Measurements from ENCODE around the gene ELF3. TPM values are rescaled to one million over a fixed set of nuclear protein-coding genes. Genes with fewer than 3 reads are reported as not detected.

ELF3 gene
- total and polyA plus RNA-seq, 2 of the 13 experiments (the other 11 are each of a cell fraction or from before 2014, with no cell fraction given): 11.5 to 55.1 TPM

DNA sequence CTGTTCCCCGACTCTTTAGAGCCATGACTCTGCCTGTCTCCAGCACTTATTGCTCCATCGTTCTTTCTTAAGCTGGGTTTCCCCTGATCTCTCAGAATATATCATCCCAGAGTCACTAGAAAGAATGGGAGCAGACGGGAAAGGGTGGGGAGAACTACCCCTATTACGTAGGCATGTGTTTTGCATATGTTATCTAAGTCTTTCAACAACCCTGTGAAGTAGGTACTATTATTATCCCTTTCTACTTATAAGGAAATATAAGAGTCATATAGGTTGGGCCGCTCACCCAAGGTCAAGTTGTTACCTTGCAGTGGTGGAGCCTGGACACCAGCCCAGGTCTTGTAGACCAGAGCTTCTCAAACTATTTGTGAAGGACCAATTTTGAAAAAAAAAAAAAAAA, 38.7 kb downstream of the ELF3 start:
- no peak overlapping the region for H2AFZ ChIP-seq (ENCODE audit: low read length)
- intact Hi-C loops (cut with micrococcal nuclease; ENCODE audit: unreplicated experiment): no loop called here
- in situ Hi-C loops (cut with HindIII; ENCODE audit: extremely low pct_ligation_motif_present, low pct_unique_long_range_greater_than_20kb): no loop called here
- H3K4me2 ChIP-seq (ENCODE audit: low read depth, low read length): no peak overlapping the region
- ChIA-PET CTCF (ENCODE audit: low intra/inter-chr PET ratio, low total read pairs) (no interaction called here), POLR2A (interaction anchor here (0.6 to 4.2 kb wide), 6 partner anchors 8 to 39 kb away, joined by 3 to 31 read pairs (median 26); partner anchors contain the start of gene ELF3)
- H3K27ac ChIP-seq (ENCODE audit: extremely low read length, insufficient read depth, low read length): no peak overlapping the region
- H3K9me3 ChIP-seq (ENCODE audit: low read length): no peaks in the 10 kb centered on the region
- no peak overlapping the region for H3K4me3 ChIP-seq (replicated peaks in 1 of 3; ENCODE audit: insufficient read depth in 1 of 3, low read depth in 2 of 3, low read length in 3 of 3)
- H3K4me1 ChIP-seq (ENCODE audit: insufficient read depth, low read length): peaks cover 52% of the 10 kb centered on the region
- BruUV-seq (replicated peaks): no TSS peak
- ATAC-seq: no peak
- H3K36me3 ChIP-seq (replicated peaks in 1 of 2; ENCODE audit: control insufficient read depth in 1 of 2, insufficient read depth in 2 of 2, low read length in 2 of 2): no peaks in the 10 kb centered on the region
- no peak for DNase-seq (ENCODE audit: low spot score)
- no peak for FAIRE-seq
- H3K27me3 ChIP-seq (ENCODE audit: control insufficient read depth in 1 of 2, insufficient read depth in 2 of 2, low read length in 2 of 2): no peaks in the 10 kb centered on the region
- no peaks in the 10 kb centered on the region for H3K79me2 ChIP-seq (ENCODE audit: insufficient read depth, low read length)
- H4K20me1 ChIP-seq (ENCODE audit: insufficient read depth, low read length): no peaks in the 10 kb centered on the region
- no peak for TF ChIP-seq ETV5 (CRISPR knock-in tag; IDR thresholded peaks at IDR 0.05; ENCODE audit: borderline replicate concordance)
- TF ChIP-seq, protein P1, sequence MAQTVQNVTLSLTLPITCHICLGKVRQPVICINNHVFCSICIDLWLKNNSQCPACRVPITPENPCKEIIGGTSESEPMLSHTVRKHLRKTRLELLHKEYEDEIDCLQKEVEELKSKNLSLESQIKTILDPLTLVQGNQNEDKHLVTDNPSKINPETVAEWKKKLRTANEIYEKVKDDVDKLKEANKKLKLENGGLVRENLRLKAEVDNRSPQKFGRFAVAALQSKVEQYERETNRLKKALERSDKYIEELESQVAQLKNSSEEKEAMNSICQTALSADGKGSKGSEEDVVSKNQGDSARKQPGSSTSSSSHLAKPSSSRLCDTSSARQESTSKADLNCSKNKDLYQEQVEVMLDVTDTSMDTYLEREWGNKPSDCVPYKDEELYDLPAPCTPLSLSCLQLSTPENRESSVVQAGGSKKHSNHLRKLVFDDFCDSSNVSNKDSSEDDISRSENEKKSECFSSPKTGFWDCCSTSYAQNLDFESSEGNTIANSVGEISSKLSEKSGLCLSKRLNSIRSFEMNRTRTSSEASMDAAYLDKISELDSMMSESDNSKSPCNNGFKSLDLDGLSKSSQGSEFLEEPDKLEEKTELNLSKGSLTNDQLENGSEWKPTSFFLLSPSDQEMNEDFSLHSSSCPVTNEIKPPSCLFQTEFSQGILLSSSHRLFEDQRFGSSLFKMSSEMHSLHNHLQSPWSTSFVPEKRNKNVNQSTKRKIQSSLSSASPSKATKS (CRISPR knock-in tag; IDR thresholded peaks at IDR 0.05): no peak
- TF ChIP-seq, protein P2, sequence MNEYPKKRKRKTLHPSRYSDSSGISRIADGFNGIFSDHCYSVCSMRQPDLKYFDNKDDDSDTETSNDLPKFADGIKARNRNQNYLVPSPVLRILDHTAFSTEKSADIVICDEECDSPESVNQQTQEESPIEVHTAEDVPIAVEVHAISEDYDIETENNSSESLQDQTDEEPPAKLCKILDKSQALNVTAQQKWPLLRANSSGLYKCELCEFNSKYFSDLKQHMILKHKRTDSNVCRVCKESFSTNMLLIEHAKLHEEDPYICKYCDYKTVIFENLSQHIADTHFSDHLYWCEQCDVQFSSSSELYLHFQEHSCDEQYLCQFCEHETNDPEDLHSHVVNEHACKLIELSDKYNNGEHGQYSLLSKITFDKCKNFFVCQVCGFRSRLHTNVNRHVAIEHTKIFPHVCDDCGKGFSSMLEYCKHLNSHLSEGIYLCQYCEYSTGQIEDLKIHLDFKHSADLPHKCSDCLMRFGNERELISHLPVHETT (CRISPR knock-in tag; conservative IDR thresholded peaks at IDR 0.05): no peak
- TF ChIP-seq NONO (IDR thresholded peaks at IDR 0.05): no peak
- TF ChIP-seq NONO (CRISPR knock-in tag; conservative IDR thresholded peaks at IDR 0.05): no peak
- no peak overlapping the region for H3K9ac ChIP-seq (ENCODE audit: insufficient read depth, low read depth, low read length)
- 34% methylated on average over 5 of the region's 5 CpGs for WGBS (ENCODE audit: low lambda C conversion rate)
